Esophagus muscularis mucosa (tissue), 4 donors: Measurements from ENCODE around the gene ZFP36L1. TPM values are rescaled to one million over a fixed set of nuclear protein-coding genes. Genes with fewer than 3 reads are reported as not detected.

Experiments
- DNase-seq: peaks from one replicate; pipeline ENCODE4 v3.0.0-alpha.2; 2017; ENCODE audit errors: extremely low spot score
- H3K27ac ChIP-seq, 4 donors: fragments of 200-600 bp; sonication (generic); replicated peaks in 1 of 4; 1 replicate in 3 of 4; 2 replicates in 1 of 4; pipeline ENCODE4 v1.5.1; 2016 to 2019; ENCODE audit warnings: mild to moderate bottlenecking in 1 of 4
- H3K27me3 ChIP-seq, 4 donors: fragments of 200-600 bp; sonication (generic); one replicate each; pipeline versions ENCODE4 v1.5.1 to v1.6.0; 2016 to 2019
- H3K36me3 ChIP-seq, 4 donors: fragments of 200-600 bp; sonication (generic); one replicate each; pipeline ENCODE4 v1.5.1; 2016 to 2019
- H3K4me1 ChIP-seq, 4 donors: fragments of 200-600 bp; sonication (generic); one replicate each; pipeline ENCODE4 v1.5.1; 2016 to 2019
- H3K4me3 ChIP-seq, 4 donors: fragments of 200-600 bp; sonication (generic); 1 replicate in 2 of 4; 2 replicates in 2 of 4; pipeline ENCODE4 v1.5.1; 2016 to 2019; ENCODE audit warnings: mild to moderate bottlenecking in 4 of 4, moderate library complexity in 1 of 4
- H3K9me3 ChIP-seq, 4 donors: fragments of 200-600 bp; sonication (generic); 1 replicate in 3 of 4; 2 replicates in 1 of 4; pipeline ENCODE4 v1.5.1; 2016 to 2019
- EP300 ChIP-seq: sonication (generic); formaldehyde crosslinking; IDR thresholded peaks from one replicate; pipeline ENCODE4 v1.6.1; 2017; ENCODE audit warnings: antibody characterized with exemption
- POLR2A ChIP-seq: fragments of 450-650 bp; IDR thresholded peaks from one replicate; pipeline ENCODE4 v1.6.1; 2017; ENCODE audit warnings: antibody characterized with exemption, moderate library complexity, mild to moderate bottlenecking, low read depth
- POLR2AphosphoS5 ChIP-seq, 2 donors: sonication (generic); formaldehyde crosslinking; IDR thresholded peaks; one replicate each; pipeline ENCODE4 v1.6.1; 2017; ENCODE audit warnings: antibody characterized with exemption in 2 of 2
- WGBS: methylation state at CpG from one replicate; pipeline ENCODE4 v1.1.5; 2018; 5-methylcytosine and 5-hydroxymethylcytosine counted together
- intact Hi-C: fragments of 100-400 bp; cut with DNase I; formaldehyde crosslinking; loops from one replicate; pipeline ENCODE4 v1.15.1; 2023
- total RNA-seq, 4 donors: library from RNA; depleted of rRNA; stranded (reverse); fragments of >200 nt; gene quantifications; one replicate each; pipeline versions ENCODE4 v1.1.0 to v1.2.1, GENCODE V29; 2016
- TF ChIP-seq, protein P1 (sequence below), 3 experiments: fragments of 200-600 bp in 2 of 3; fragments of 450-650 bp in 1 of 3; sonication (generic) in 2 of 3; IDR thresholded peaks; one replicate each; pipeline ENCODE4 v1.5.1; 2017 to 2019; ENCODE audit warnings: antibody characterized with exemption in 3 of 3, mild to moderate bottlenecking in 2 of 3, moderate library complexity in 1 of 3

The ZFP36L1 gene
- total RNA-seq, 4 donors from 2014 or later: 191 to 704 (median 444) TPM

DNA sequence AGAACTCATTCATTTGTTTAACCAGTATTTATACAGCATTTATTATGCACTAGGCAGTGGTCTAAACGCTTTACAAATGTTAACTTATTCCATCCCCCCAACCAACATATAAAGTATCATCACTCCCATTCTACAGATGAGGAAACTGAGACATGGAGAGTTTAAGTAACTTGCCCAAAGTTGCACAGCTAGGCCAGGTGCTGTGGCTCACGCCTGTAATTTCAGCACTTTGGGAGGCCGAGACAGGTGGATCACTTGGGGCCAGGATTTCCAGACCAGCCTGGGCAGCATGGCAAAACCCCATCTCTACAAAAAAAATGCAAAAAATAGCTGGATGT lies 37.9 kb downstream of the ZFP36L1 start:
- H3K27me3 ChIP-seq: no peaks in the 10 kb centered on the region
- H3K4me3 ChIP-seq: no peak overlapping the region
- peaks cover 21 to 52% (median 39%) of the 10 kb centered on the region in 4 donors for H3K4me1 ChIP-seq
- intact Hi-C loops: no loop called here
- no peak for DNase-seq
- H3K36me3 ChIP-seq: no peaks in the 10 kb centered on the region
- TF ChIP-seq EP300 (no peak), POLR2A (no peak), POLR2AphosphoS5 (IDR thresholded peaks at IDR 0.05) (no peak)
- TF ChIP-seq, protein P1, sequence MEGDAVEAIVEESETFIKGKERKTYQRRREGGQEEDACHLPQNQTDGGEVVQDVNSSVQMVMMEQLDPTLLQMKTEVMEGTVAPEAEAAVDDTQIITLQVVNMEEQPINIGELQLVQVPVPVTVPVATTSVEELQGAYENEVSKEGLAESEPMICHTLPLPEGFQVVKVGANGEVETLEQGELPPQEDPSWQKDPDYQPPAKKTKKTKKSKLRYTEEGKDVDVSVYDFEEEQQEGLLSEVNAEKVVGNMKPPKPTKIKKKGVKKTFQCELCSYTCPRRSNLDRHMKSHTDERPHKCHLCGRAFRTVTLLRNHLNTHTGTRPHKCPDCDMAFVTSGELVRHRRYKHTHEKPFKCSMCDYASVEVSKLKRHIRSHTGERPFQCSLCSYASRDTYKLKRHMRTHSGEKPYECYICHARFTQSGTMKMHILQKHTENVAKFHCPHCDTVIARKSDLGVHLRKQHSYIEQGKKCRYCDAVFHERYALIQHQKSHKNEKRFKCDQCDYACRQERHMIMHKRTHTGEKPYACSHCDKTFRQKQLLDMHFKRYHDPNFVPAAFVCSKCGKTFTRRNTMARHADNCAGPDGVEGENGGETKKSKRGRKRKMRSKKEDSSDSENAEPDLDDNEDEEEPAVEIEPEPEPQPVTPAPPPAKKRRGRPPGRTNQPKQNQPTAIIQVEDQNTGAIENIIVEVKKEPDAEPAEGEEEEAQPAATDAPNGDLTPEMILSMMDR (IDR thresholded peaks at IDR 0.05): no peak
- WGBS: 92% methylated on average over 3 of the region's 3 CpGs
- no peaks in the 10 kb centered on the region for H3K9me3 ChIP-seq
- H3K27ac ChIP-seq: no peak overlapping the region

DNA sequence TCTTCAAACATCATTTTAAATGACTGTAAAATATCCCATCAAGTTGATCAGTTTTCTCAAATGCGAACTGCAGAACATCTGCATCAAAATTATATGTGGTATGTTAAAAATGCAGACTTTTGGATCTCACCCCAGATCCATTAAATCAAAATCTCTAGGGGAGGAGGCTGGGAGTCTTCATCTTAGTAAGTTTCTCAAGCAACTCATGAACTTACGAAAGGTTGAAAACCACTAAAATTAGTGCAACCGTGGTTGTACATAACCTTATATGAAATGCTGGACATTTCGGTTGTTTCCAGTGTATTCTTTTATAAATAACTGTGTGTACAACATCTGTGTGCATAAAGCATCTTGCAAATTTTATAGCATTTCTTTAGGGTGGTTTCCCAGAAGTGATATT lies 39.2 kb downstream of the ZFP36L1 start:
- no peak overlapping the region for H3K4me3 ChIP-seq
- no peaks in the 10 kb centered on the region for H3K36me3 ChIP-seq
- no peak overlapping the region for H3K27ac ChIP-seq
- no peak for DNase-seq
- H3K27me3 ChIP-seq: no peaks in the 10 kb centered on the region
- intact Hi-C loops: no loop called here
- peaks cover 24 to 52% (median 41%) of the 10 kb centered on the region in 4 donors for H3K4me1 ChIP-seq
- no peak for TF ChIP-seq EP300
- TF ChIP-seq, protein P1 (IDR thresholded peaks at IDR 0.05): no peak
- no peak for TF ChIP-seq POLR2A
- TF ChIP-seq POLR2AphosphoS5 (IDR thresholded peaks at IDR 0.05): no peak
- H3K9me3 ChIP-seq: no peaks in the 10 kb centered on the region
- WGBS: 71% methylated on average over 4 of the region's 4 CpGs

DNA sequence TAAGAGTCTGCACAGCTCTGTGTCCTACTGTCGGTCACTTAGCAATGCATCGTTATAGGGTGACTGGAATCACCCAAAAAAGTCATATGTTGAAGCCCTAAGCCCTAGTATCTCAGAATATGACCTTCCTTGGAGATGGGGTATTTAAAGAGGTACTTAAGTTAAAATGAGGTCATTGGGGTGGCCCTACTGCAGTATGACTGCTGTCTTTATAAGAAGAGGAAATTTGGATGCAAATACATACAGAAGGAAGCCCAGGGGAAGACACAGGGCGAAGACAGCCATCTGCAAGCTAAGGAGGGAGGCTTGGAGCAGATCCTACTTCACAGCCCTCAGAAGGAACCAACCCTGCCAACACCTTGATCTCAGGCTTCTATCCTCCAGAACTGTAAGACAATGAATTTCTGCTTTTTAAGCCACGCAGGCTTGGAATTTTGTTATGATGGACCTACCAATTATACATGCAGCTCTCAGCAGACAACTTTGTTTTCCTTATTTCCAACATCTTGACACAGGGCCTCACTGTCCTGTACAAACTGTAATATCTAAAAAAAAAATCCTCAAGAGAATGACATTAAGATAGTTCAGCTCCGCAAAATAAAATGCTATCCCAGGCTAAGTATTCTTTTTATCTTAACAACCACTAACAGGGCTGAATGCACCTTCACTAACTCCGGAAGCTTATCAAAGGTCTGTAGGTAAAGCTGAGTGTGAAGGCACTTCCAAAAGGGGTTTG lies 40.4 kb downstream of the ZFP36L1 start:
- H3K27ac ChIP-seq: peak overlapping the region in 3 of 4 donors; percentile 32 to 60 (median 44)
- no peak for DNase-seq
- WGBS: 77% methylated on average over 6 of the region's 6 CpGs
- no peak overlapping the region for H3K4me3 ChIP-seq
- H3K27me3 ChIP-seq: no peaks in the 10 kb centered on the region
- TF ChIP-seq, protein P1 (IDR thresholded peaks at IDR 0.05): no peak
- no peak for TF ChIP-seq POLR2AphosphoS5 (IDR thresholded peaks at IDR 0.05)
- TF ChIP-seq EP300: no peak
- TF ChIP-seq POLR2A: no peak
- peaks cover 13 to 42% (median 35%) of the 10 kb centered on the region in 4 donors for H3K4me1 ChIP-seq
- no peaks in the 10 kb centered on the region for H3K36me3 ChIP-seq
- intact Hi-C loops: no loop called here
- no peaks in the 10 kb centered on the region for H3K9me3 ChIP-seq

DNA sequence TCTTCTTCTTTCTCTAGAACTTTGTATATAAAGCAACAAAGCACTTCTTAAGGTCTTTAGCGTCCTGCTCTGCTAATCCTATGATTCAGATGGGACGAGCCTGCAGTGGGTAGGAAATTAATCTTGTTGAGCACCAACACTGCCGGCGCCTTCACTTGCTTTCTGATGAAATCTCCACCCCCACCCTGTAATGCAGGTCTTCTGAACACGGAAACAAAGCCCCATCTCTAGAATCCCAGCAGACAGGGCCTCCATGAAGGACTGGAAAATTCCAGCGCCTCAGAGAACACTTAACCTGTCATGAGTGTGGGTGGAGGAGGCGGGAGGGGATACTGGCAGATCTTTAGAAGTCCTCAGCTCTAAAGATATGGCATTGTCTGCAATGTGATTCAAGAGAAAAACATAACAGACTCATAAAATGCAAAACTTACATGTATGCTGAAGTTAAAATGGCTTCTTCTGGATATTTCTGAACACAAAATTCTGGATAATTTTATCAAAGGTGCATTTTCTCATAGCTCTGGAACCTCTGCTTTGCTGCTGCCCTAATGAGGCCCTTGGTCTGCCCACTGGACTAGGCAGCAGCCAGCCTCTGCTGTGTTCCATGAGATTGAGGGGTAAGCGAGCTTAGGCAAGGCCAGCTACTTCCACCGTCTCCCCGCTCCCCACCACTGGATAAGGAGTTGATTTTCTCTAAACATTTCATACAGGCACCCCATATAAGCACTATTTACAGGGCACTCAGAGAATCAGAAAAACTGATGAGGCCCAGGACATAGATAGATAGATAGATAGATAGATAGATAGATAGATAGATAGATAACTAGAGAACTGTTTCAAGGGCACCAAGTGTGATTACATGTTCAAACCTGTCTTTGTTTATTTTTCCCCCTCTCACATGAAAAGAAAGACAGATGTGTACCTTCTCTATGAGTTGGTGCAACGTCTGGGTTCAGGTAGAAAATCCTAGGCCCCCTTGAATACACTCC lies 43.1 kb downstream of the ZFP36L1 start:
- intact Hi-C loops: no loop called here
- no peak for DNase-seq
- no peaks in the 10 kb centered on the region for H3K27me3 ChIP-seq
- no peaks in the 10 kb centered on the region for H3K36me3 ChIP-seq
- H3K4me3 ChIP-seq: no peak overlapping the region
- TF ChIP-seq POLR2AphosphoS5 (IDR thresholded peaks at IDR 0.05): no peak
- TF ChIP-seq, protein P1 (IDR thresholded peaks at IDR 0.05): no peak
- no peak for TF ChIP-seq POLR2A
- no peak for TF ChIP-seq EP300
- 81% methylated on average over 11 of the region's 11 CpGs for WGBS
- no peak overlapping the region for H3K27ac ChIP-seq
- H3K9me3 ChIP-seq: no peaks in the 10 kb centered on the region
- peaks cover 10 to 25% (median 20%) of the 10 kb centered on the region in 4 donors for H3K4me1 ChIP-seq
